WTC11 (cell line): Measurements from ENCODE around the gene CIZ1. TPM values are rescaled to one million over a fixed set of nuclear protein-coding genes. Genes with fewer than 3 reads are reported as not detected.

ENCODE experiments used
- ATAC-seq: fragments of 200-7000 bp; cut with Tn5 transposase; 2 replicates; pipeline ENCODE4 v1.10.0; 2021; ENCODE audit warnings: mild to moderate bottlenecking, moderate library complexity
- CTCF ChIA-PET: fragments of 300-600 bp; sonication (Branson Sonifier 250); formaldehyde crosslinking; loops from one replicate; lab custom pipeline; 2021; ENCODE audit warnings: antibody characterized with exemption; lab: Charles Lee
- POLR2A ChIA-PET: fragments of 350-600 bp; sonication (Branson Sonifier 250); formaldehyde crosslinking; loops from one replicate; lab custom pipeline; 2021; ENCODE audit warnings: antibody characterized with exemption; lab: Charles Lee
- DNase-seq: peaks from one replicate; pipeline ENCODE4 v3.0.0; 2021; ENCODE audit warnings: low spot score
- H3K27ac Mint-ChIP-seq: 2 replicates; pipeline ENCODE4 v1.8.0; 2021; ENCODE audit warnings: mixed read lengths
- H3K27me3 Mint-ChIP-seq: 2 replicates; pipeline ENCODE4 v1.8.0; 2021; ENCODE audit warnings: low read depth, mild to moderate bottlenecking, moderate library complexity, mixed read lengths
- H3K36me3 Mint-ChIP-seq: 2 replicates; pipeline ENCODE4 v1.8.0; 2021; ENCODE audit warnings: mixed read lengths
- H3K4me1 Mint-ChIP-seq: 2 replicates; pipeline ENCODE4 v1.8.0; 2022; ENCODE audit warnings: mixed read lengths
- H3K4me3 Mint-ChIP-seq: 2 replicates; pipeline ENCODE4 v1.8.0; 2021; ENCODE audit warnings: mild to moderate bottlenecking, moderate library complexity, mixed read lengths
- H3K9me3 Mint-ChIP-seq: 2 replicates; pipeline ENCODE4 v1.8.0; 2021; ENCODE audit warnings: mixed read lengths
- E2F4 ChIP-seq: sonication (generic); formaldehyde crosslinking; IDR thresholded peaks from 2 replicates; pipeline ENCODE4 v1.8.1; 2022; ENCODE audit warnings: low read depth, mild to moderate bottlenecking, moderate library complexity, missing genetic modification reagents, borderline replicate concordance
- ESRRA ChIP-seq: sonication (generic); formaldehyde crosslinking; IDR thresholded peaks from 2 replicates; pipeline ENCODE4 v1.8.1; 2022; ENCODE audit warnings: mild to moderate bottlenecking, missing genetic modification reagents, borderline replicate concordance
- MAX ChIP-seq: sonication (generic); formaldehyde crosslinking; IDR thresholded peaks from 2 replicates; pipeline ENCODE4 v1.8.0; 2022; ENCODE audit warnings: mild to moderate bottlenecking, missing genetic modification reagents
- NR1H2 ChIP-seq: sonication (generic); formaldehyde crosslinking; IDR thresholded peaks from 2 replicates; pipeline ENCODE4 v1.9.0; 2021; ENCODE audit warnings: mild to moderate bottlenecking, moderate library complexity, missing genetic modification reagents
- SOX15 ChIP-seq: fragments of 250-450 bp; sonication (Bioruptor Pico); IDR thresholded peaks from 2 replicates; pipeline ENCODE4 v1.9.0; 2021; ENCODE audit warnings: mild to moderate bottlenecking
- TP53 ChIP-seq: sonication (generic); formaldehyde crosslinking; IDR thresholded peaks from 2 replicates; pipeline ENCODE4 v1.8.1; 2023; ENCODE audit warnings: mild to moderate bottlenecking, missing genetic modification reagents
- ZBTB43 ChIP-seq: sonication (generic); formaldehyde crosslinking; IDR thresholded peaks from 2 replicates; pipeline ENCODE4 v1.8.1; 2023; ENCODE audit warnings: mild to moderate bottlenecking, missing genetic modification reagents
- ZMAT4 ChIP-seq: fragments of 250-450 bp; sonication (Bioruptor Pico); IDR thresholded peaks from 2 replicates; pipeline ENCODE4 v1.9.0; 2021; ENCODE audit warnings: mild to moderate bottlenecking
- ZNF512 ChIP-seq: sonication (generic); formaldehyde crosslinking; IDR thresholded peaks from 2 replicates; pipeline ENCODE4 v1.8.1; 2022; ENCODE audit warnings: missing genetic modification reagents, borderline replicate concordance
- total RNA-seq: library from RNA; stranded (reverse); gene quantifications from 3 replicates; pipeline ENCODE4 v1.2.3, GENCODE V29; 2021

CIZ1 gene
- total RNA-seq, 1 experiment from 2014 or later, result 90.2 TPM

- CTCF ChIA-PET, result interaction anchor here (0.8 to 1.5 kb wide), 3 partner anchors 11 to 51 kb away, joined by 3 to 5 read pairs (median 3); no protein-coding TSS in a partner anchor
- no peak overlapping the region for H3K4me3 Mint-ChIP-seq
- H3K36me3 Mint-ChIP-seq, result no peaks in the 10 kb centered on the region
- no peak overlapping the region for H3K27ac Mint-ChIP-seq
- ATAC-seq, result no peak
- H3K9me3 Mint-ChIP-seq, result no peaks in the 10 kb centered on the region
- H3K4me1 Mint-ChIP-seq, result peaks cover 24% of the 10 kb centered on the region
- TF ChIP-seq ZBTB43 (CRISPR knock-in tag) (no peak), ESRRA (CRISPR knock-in tag) (no peak), NR1H2 (CRISPR knock-in tag) (no peak)
- TF ChIP-seq, all 79 proteins: peak for 0
- DNase-seq, result no peak
- POLR2A ChIA-PET, result no interaction called here
- H3K27me3 Mint-ChIP-seq, result no peaks in the 10 kb centered on the region; the same call in 1 of the 2 replicates
These were observed 10.3 kb upstream of the CIZ1 start for GRCh38 chr9:128201441-128202369.

GRCh38 chr9:128193469-128194096 lies 2.2 kb upstream of the CIZ1 start:
- Mint-ChIP-seq H3K4me3 (no peak overlapping the region), H3K4me1 (peaks cover 11% of the 10 kb centered on the region), H3K27me3 (peaks cover 10% of the 10 kb centered on the region), H3K27ac (no peak overlapping the region), H3K9me3 (no peaks in the 10 kb centered on the region), H3K36me3 (peaks cover 8% of the 10 kb centered on the region)
- ATAC-seq, result no peak
- CTCF ChIA-PET, result interaction anchor here (0.6 to 1.2 kb wide), 4 partner anchors 10 to 245 kb away, joined by 3 to 5 read pairs (median 3); partner anchors contain the start of gene DNM1
- TF ChIP-seq E2F4 (CRISPR knock-in tag) (no peak), ZNF512 (no peak), TP53 (CRISPR knock-in tag) (no peak)
- POLR2A ChIA-PET, result no interaction called here
- DNase-seq, result no peak

GRCh38 chr9:128192601-128193371 lies 1.4 kb upstream of the CIZ1 start:
- no peak for ATAC-seq
- H3K4me3 Mint-ChIP-seq, result peak overlapping the region; percentile 39
- H3K36me3 Mint-ChIP-seq, result peaks cover 13% of the 10 kb centered on the region
- TF ChIP-seq SOX15 (no peak), ZMAT4 (CRISPR knock-in tag) (no peak), MAX (CRISPR knock-in tag) (0 out of 2 replicates have a peak, but pooled peaks have one; percentile 7)
- CTCF ChIA-PET, result interaction anchor here (0.8 to 3.6 kb wide), 9 partner anchors 9 to 246 kb away, joined by 3 to 18 read pairs (median 4); partner anchors contain the start of gene DNM1
- no peaks in the 10 kb centered on the region for H3K9me3 Mint-ChIP-seq
- peak; percentile 30 for DNase-seq
- POLR2A ChIA-PET, result interaction anchor here (0.6 kb wide), 1 partner anchor 254 kb away, joined by 3 read pairs; no protein-coding TSS in a partner anchor
- no peak overlapping the region; the same call in 1 of the 2 replicates for H3K27ac Mint-ChIP-seq
- peaks cover 10% of the 10 kb centered on the region for H3K27me3 Mint-ChIP-seq
- peaks cover 11% of the 10 kb centered on the region for H3K4me1 Mint-ChIP-seq
